A673 (cell line): Measurements from ENCODE around the gene FGR. TPM values are rescaled to one million over a fixed set of nuclear protein-coding genes. Genes with fewer than 3 reads are reported as not detected.

ENCODE experiments used
- BruUV-seq: library from RNA; stranded (reverse); fragments of 400-500 nt; replicated peaks from 2 replicates; lab custom pipeline; 2021; lab: Mats Ljungman, UMichigan
- CTCF ChIA-PET: fragments of 300-600 bp; sonication (Branson Sonifier 250); formaldehyde crosslinking; loops from one replicate; lab custom pipeline; 2022; ENCODE audit warnings: antibody characterized with exemption; lab: Charles Lee
- POLR2A ChIA-PET: fragments of 300-600 bp; sonication (Branson Sonifier 250); formaldehyde crosslinking; loops from one replicate; lab custom pipeline; 2022; ENCODE audit warnings: antibody characterized with exemption; ENCODE audit not compliant: low non-redundant PET; lab: Charles Lee
- DNase-seq: peaks from one replicate; pipeline ENCODE4 v3.0.0-alpha.2; 2015; ENCODE audit warnings: low spot score
- H3K27ac ChIP-seq: fragments of 200-600 bp; sonication (generic); 2 replicates; pipeline ENCODE4 v1.5.1; 2016; ENCODE audit warnings: mixed run types, low read depth, mild to moderate bottlenecking, mixed read lengths, antibody characterized with exemption, low read length; ENCODE audit not compliant: poor library complexity, severe bottlenecking
- H3K27me3 ChIP-seq: fragments of 200-600 bp; sonication (generic); replicated peaks from 2 replicates; pipeline ENCODE4 v1.6.1; 2017; ENCODE audit warnings: mixed run types, low read depth, mild to moderate bottlenecking, mixed read lengths, antibody characterized with exemption, low read length; ENCODE audit not compliant: insufficient read depth, poor library complexity
- H3K36me3 ChIP-seq: fragments of 200-600 bp; sonication (generic); 2 replicates; pipeline ENCODE4 v1.6.1; 2016; ENCODE audit warnings: mixed run types, mild to moderate bottlenecking, mixed read lengths, antibody characterized with exemption, low read length; ENCODE audit not compliant: insufficient read depth, poor library complexity, severe bottlenecking
- H3K4me1 ChIP-seq: fragments of 200-600 bp; sonication (generic); 2 replicates; pipeline ENCODE4 v1.6.1; 2017; ENCODE audit warnings: mixed run types, mild to moderate bottlenecking, mixed read lengths, antibody characterized with exemption, low read length; ENCODE audit not compliant: insufficient read depth, poor library complexity, severe bottlenecking
- H3K4me3 ChIP-seq: fragments of 200-600 bp; sonication (generic); 2 replicates; pipeline ENCODE4 v1.5.1; 2016; ENCODE audit warnings: low read depth, mixed run types, mild to moderate bottlenecking, mixed read lengths, low read length; ENCODE audit not compliant: poor library complexity, severe bottlenecking
- H3K9me3 ChIP-seq: fragments of 200-600 bp; sonication (generic); 2 replicates; pipeline ENCODE4 v1.6.1; 2016; ENCODE audit warnings: mixed run types, low read depth, mild to moderate bottlenecking, mixed read lengths, antibody characterized with exemption, low read length; ENCODE audit not compliant: poor library complexity, severe bottlenecking
- EZH2 ChIP-seq: fragments of 200-600 bp; sonication (generic); IDR thresholded peaks from 2 replicates; pipeline ENCODE4 v1.6.1; 2017; ENCODE audit warnings: borderline replicate concordance, low read depth, mild to moderate bottlenecking, mixed read lengths, antibody characterized with exemption, low read length; ENCODE audit not compliant: poor library complexity, severe bottlenecking
- intact Hi-C: fragments of 100-400 bp; cut with micrococcal nuclease; formaldehyde crosslinking; loops from one replicate; pipeline ENCODE4 v1.10.0; 2022; ENCODE audit not compliant: unreplicated experiment
- total RNA-seq: library from RNA; stranded (reverse); gene quantifications from 2 replicates; pipeline ENCODE4 v1.2.3, GENCODE V29; 2021
- TF ChIP-seq, protein P1 (sequence below): fragments of 300-800, 200-600 bp; sonication (generic); conservative IDR thresholded peaks from 2 replicates; pipeline ENCODE4 v1.5.1; 2017; ENCODE audit warnings: low read depth, mild to moderate bottlenecking, antibody characterized with exemption, low read length, moderate library complexity, mixed read lengths

Gene FGR
- total RNA-seq, 1 experiment from 2014 or later = not detected

GRCh38 chr1:27571439-27572018, 63.5 kb downstream of the FGR start:
- intact Hi-C loops = no loop called here
- no peak for DNase-seq
- Histone ChIP-seq H3K4me3 (no peak overlapping the region), H3K27me3 (no peaks in the 10 kb centered on the region), H3K36me3 (no peaks in the 10 kb centered on the region), H3K9me3 (no peaks in the 10 kb centered on the region), H3K27ac (peak overlapping the region; percentile 53), H3K4me1 (peaks cover 61% of the 10 kb centered on the region)
- BruUV-seq = no TSS peak
- no peak for TF ChIP-seq EZH2
- TF ChIP-seq, protein P1, sequence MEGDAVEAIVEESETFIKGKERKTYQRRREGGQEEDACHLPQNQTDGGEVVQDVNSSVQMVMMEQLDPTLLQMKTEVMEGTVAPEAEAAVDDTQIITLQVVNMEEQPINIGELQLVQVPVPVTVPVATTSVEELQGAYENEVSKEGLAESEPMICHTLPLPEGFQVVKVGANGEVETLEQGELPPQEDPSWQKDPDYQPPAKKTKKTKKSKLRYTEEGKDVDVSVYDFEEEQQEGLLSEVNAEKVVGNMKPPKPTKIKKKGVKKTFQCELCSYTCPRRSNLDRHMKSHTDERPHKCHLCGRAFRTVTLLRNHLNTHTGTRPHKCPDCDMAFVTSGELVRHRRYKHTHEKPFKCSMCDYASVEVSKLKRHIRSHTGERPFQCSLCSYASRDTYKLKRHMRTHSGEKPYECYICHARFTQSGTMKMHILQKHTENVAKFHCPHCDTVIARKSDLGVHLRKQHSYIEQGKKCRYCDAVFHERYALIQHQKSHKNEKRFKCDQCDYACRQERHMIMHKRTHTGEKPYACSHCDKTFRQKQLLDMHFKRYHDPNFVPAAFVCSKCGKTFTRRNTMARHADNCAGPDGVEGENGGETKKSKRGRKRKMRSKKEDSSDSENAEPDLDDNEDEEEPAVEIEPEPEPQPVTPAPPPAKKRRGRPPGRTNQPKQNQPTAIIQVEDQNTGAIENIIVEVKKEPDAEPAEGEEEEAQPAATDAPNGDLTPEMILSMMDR = no peak
- ChIA-PET CTCF (interaction anchor here (0.7 kb wide), 1 partner anchor 905 kb away, joined by 8 read pairs; no protein-coding TSS in a partner anchor), POLR2A (no interaction called here)

GRCh38 chr1:27570784-27571183, 64.2 kb downstream of the FGR start:
- no TSS peak for BruUV-seq
- TF ChIP-seq, protein P1 = no peak
- H3K9me3 ChIP-seq = no peaks in the 10 kb centered on the region
- H3K36me3 ChIP-seq = no peaks in the 10 kb centered on the region
- H3K27ac ChIP-seq = no peak overlapping the region
- CTCF ChIA-PET = no interaction called here
- POLR2A ChIA-PET = no interaction called here
- no peak for DNase-seq
- no peaks in the 10 kb centered on the region for H3K27me3 ChIP-seq
- intact Hi-C loops = no loop called here
- H3K4me3 ChIP-seq = no peak overlapping the region
- H3K4me1 ChIP-seq = peaks cover 58% of the 10 kb centered on the region

DNA sequence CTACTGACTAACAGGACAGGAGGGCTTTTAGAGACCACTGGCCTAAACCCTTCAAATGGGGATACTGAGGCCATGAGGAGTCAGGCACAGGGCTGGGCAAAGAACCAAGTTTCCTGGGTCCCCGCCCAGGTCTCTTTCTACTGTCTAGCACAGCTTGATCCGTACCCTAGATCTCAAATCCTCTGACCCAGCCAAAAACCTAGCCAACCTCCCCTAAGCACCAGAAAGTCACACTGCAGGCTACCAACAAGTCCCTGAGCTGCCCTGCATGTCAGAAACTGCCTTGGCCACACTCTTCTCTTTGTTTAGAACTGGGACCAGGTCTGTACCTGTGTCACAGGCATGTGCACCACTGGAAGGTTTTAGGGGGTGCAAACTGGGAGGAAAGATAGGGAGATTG, 64.6 kb downstream of the FGR start:
- intact Hi-C loops = no loop called here
- Histone ChIP-seq H3K4me1 (peaks cover 56% of the 10 kb centered on the region), H3K9me3 (no peaks in the 10 kb centered on the region), H3K4me3 (no peak overlapping the region), H3K27me3 (no peaks in the 10 kb centered on the region), H3K36me3 (no peaks in the 10 kb centered on the region), H3K27ac (no peak overlapping the region)
- no peak for DNase-seq
- ChIA-PET CTCF (no interaction called here), POLR2A (interaction anchor here (1.1 kb wide), 1 partner anchor 34 kb away, joined by 20 read pairs; the partner anchor contains the start of gene AHDC1)
- BruUV-seq = no TSS peak
- TF ChIP-seq EZH2 = no peak
- TF ChIP-seq, protein P1 = no peak
